Skeletal muscle tissue (tissue), 4 donors: ENCODE results near the gene C2orf42. TPM values are rescaled to one million over a fixed set of nuclear protein-coding genes. Genes with fewer than 3 reads are reported as not detected.
"Not testable (repeated sequence)": the region's sequence is repeated elsewhere in the genome, so short reads cannot be mapped to it uniquely, and the experiment has no call there.

Experiments used
- H3K27ac ChIP-seq: one replicate; pipeline ENCODE4 v1.7.0; 2013; ENCODE audit warnings: mild to moderate bottlenecking, low read depth, low read length, inconsistent platforms
- H3K27me3 ChIP-seq, 3 donors: one replicate each; pipeline ENCODE4 v1.7.0; 2013; ENCODE audit warnings: low read length in 3 of 3; ENCODE audit not compliant: control insufficient read depth in 3 of 3, insufficient read depth in 3 of 3
- H3K36me3 ChIP-seq, 3 donors: one replicate each; pipeline ENCODE4 v1.7.0; 2013; ENCODE audit warnings: low read length in 3 of 3; ENCODE audit not compliant: control insufficient read depth in 3 of 3, insufficient read depth in 3 of 3
- H3K4me1 ChIP-seq, 3 donors: one replicate each; pipeline ENCODE4 v1.7.0; 2013; ENCODE audit warnings: low read length in 3 of 3, mild to moderate bottlenecking in 3 of 3; ENCODE audit not compliant: control insufficient read depth in 3 of 3, insufficient read depth in 3 of 3
- H3K4me3 ChIP-seq, 3 donors: one replicate each; pipeline ENCODE4 v1.7.0; 2013; ENCODE audit warnings: low read length in 3 of 3
- H3K9ac ChIP-seq, 3 donors: one replicate each; pipeline ENCODE4 v1.7.0; 2013; ENCODE audit warnings: low read length in 3 of 3, mild to moderate bottlenecking in 3 of 3, moderate library complexity in 2 of 3, low read depth in 1 of 3
- H3K9me3 ChIP-seq, 3 donors: one replicate each; pipeline ENCODE4 v1.7.0; 2013; ENCODE audit warnings: low read length in 3 of 3; ENCODE audit not compliant: control insufficient read depth in 3 of 3
- total RNA-seq: library from RNA; depleted of rRNA; stranded (reverse); fragments of >200 nt; gene quantifications from one replicate; pipeline ENCODE4 v1.2.3, GENCODE V29; 2014
- donor health status: Osteomylitis.

The C2orf42 gene
- total RNA-seq, 1 donor from 2014 or later = 19.8 TPM

DNA sequence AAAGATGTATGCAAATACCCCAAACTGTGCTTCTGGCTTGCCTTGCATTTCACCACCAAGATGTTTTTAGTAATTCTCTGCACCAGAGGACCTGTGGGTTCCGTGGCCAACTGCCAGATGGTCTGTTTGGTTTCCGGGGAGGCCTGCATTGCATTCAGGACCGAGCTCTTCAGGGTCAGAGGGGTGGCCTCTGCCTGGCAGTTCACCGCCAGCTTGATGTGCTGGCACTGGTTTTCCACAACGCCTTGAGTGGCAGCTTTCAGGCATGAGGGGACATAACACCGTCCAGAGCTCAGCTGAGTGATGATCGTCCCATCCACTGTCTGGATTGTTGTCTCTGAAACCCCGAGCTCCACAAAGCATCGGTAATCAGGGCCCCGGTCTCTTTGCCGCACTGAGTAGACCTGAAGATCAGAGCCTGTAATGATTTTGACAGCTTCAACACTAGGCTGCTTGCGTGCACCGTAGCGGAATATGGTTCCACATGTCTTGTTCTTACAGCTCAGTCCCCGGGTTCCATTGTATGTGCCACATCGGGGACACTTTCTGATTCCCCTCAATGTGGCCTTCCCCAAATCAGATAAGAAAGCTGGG is 9.4 kb downstream of the C2orf42 start:
- Histone ChIP-seq H3K4me3 (no peak overlapping the region), H3K4me1 (no peaks in the 10 kb centered on the region), H3K27ac (no peak overlapping the region), H3K9ac (no peak overlapping the region), H3K36me3 (peaks cover 16 to 24% (median 17%) of the 10 kb centered on the region in 3 donors), H3K9me3 (no peaks in the 10 kb centered on the region), H3K27me3 (no peaks in the 10 kb centered on the region)

DNA sequence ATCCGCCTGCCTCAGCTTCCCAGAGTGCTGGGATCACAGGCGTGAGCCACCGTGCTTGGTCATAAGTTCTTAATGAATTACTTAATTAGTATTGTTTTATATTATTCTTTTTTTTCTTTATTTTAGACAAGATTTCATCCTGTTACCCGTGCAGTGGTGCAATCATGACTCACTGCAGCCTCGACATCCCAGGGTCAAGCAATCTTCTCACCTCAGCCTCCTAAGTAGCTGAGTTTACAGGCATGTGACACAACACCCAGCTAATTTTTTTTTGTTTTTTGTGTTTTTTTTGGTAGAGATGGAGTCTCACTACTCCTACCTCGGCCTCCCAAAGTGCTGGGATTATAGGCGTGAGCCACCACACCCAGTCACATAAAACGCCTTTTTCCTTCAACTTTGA is 17.3 kb downstream of the C2orf42 start:
- Histone ChIP-seq H3K36me3 (peaks cover 12 to 31% (median 30%) of the 10 kb centered on the region in 3 donors), H3K27me3 (no peaks in the 10 kb centered on the region), H3K9ac (no peak overlapping the region), H3K4me1 (no peaks in the 10 kb centered on the region), H3K9me3 (no peaks in the 10 kb centered on the region), H3K4me3 (no peak overlapping the region), H3K27ac (no peak overlapping the region)

DNA sequence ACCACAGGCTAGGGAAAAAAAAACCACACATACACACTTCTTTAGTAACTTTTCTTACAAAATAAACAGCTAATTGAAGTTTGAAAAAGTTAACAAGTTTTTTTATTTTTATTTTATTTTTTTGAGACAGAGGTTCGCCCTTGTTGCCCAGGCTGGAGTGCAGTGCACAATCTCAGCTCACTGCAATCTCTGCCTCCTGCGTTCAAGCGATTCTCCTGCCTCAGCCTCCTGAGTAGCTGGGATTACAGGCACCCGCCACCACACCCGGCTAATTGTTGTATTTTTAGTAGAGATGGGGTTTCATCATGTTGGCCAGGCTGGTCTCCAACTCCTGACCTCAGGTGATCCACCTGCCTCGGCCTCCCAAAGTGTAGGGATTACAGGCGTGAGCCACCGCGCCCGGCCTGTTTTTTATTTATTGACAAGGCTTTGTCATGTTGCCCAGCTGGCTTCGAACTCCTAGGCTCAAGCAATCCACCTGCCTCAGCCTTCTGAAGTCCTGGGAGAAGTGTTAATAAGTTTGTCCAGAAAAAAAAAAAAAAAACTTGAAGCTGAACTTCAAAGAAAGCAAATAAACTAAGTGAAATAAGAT is 21.1 kb downstream of the C2orf42 start:
- not testable (repeated sequence) for H3K27me3 ChIP-seq, H3K9me3 ChIP-seq, H3K4me3 ChIP-seq, H3K9ac ChIP-seq, H3K27ac ChIP-seq, H3K4me1 ChIP-seq
- peaks cover 9 to 32% (median 20%) of the 10 kb centered on the region in 3 donors for H3K36me3 ChIP-seq

DNA sequence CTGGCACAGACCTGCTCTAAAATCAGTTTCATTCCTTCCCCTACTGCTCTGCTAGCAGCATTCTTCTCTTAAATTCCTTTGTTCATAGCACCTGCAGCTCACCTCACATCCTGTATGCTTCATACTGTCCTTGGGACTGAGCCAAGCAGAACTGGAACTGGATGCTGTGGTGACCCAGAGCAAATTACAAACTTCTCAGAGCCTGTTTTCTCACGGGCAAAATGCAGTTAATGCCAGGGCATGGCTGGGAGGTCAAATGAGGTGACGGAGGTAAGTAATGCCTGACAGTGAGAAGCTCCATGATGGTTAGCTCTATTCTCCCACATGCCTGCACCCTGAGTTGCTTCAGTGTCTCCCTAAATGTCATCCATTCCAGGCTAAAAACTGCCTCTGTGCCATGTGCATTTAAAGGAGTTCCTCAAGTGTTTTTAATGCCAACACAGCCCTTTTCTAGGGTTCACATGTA is 29.7 kb downstream of the C2orf42 start:
- no peak overlapping the region for H3K4me3 ChIP-seq
- H3K4me1 ChIP-seq = no peaks in the 10 kb centered on the region
- no peak overlapping the region for H3K27ac ChIP-seq
- H3K9ac ChIP-seq = no peak overlapping the region
- H3K27me3 ChIP-seq = no peaks in the 10 kb centered on the region
- peaks cover 9 to 25% (median 19%) of the 10 kb centered on the region in 3 donors for H3K36me3 ChIP-seq
- H3K9me3 ChIP-seq = no peaks in the 10 kb centered on the region

DNA sequence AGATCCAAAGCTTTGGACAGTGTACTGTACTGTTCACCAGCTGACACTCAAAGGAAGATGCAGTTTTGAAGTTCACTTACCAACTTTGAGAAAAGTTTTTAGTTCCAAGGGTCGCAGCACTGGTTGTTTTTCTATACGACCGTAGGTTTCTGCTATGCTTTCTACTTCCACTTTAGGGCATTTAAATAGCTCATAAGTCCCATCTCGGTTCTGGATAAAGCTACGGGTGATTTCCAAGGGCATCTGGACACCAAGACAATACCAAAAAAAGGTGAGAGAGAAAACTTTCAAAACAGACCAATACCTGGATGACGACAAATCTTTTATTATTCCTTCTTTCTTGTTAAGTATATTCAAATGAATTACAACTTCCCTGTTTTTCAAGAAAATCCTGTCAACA is 30.3 kb downstream of the C2orf42 start:
- no peaks in the 10 kb centered on the region for H3K9me3 ChIP-seq

DNA sequence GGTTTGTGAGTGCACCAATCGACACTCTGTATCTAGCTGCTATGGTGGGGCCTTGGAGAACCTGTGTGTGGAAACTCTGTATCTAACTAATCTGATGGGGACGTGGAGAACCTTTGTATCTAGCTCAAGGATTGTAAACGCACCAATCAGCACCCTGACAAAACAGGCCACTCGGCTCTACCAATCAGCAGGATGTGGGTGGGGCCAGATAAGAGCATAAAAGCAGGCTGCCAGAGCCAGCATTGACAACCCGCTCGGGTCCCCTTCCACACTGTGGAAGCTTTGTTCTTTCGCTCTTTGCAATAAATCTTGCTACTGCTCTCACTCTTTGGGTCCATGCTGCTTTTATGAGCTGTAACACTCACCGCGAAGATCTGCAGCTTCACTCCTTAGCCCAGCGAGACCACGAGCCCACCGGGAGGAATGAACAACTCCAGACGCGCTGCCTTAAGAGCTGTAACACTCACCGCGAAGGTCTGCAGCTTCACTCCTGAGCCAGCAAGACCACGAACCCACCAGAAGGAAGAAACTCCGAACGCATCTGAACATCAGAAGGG is 41.6 kb downstream of the C2orf42 start:
- not testable (repeated sequence) for H3K9me3 ChIP-seq, H3K9ac ChIP-seq, H3K4me3 ChIP-seq

More for the DNA sequence above, 30.3 kb downstream of the C2orf42 start:
- Histone ChIP-seq H3K9ac (no peak overlapping the region), H3K4me3 (no peak overlapping the region), H3K27me3 (no peaks in the 10 kb centered on the region), H3K27ac (no peak overlapping the region), H3K4me1 (no peaks in the 10 kb centered on the region), H3K36me3 (peaks cover 9 to 23% (median 18%) of the 10 kb centered on the region in 3 donors)

DNA sequence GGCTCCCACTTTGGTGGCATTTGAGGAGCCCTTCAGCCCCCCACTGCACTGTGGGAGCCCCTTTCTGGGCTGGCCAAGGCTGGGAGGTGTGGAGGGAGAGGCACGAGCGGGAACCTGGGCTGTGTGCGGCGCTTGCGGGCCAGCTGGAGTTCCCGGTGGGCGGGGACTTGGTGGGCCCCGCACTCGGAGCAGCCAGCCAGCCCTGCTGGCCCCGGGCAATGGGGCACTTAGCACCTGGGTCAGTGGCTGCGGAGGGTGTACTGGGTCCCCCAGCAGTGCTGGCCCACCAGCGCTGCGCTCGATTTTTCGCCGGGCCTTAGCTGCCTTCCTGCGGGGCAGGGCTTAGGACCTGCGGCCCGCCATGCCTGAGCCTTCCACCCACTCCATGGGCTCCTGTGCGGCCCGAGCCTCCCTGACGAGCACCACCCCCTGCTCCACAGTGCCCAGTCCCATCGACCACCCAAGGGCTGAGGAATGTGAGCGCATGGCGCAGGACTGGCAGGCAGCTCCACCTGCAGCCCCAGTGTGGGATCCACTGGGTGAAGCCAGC is 42.5 kb downstream of the C2orf42 start:
- not testable (repeated sequence) for H3K9me3 ChIP-seq, H3K4me1 ChIP-seq, H3K27ac ChIP-seq, H3K27me3 ChIP-seq, H3K9ac ChIP-seq, H3K4me3 ChIP-seq
- peaks cover 6 to 11% (median 8%) of the 10 kb centered on the region in 3 donors for H3K36me3 ChIP-seq

More for the DNA sequence above, 41.6 kb downstream of the C2orf42 start:
- not testable (repeated sequence) for H3K27ac ChIP-seq, H3K4me1 ChIP-seq, H3K27me3 ChIP-seq
- H3K36me3 ChIP-seq = peaks cover 6 to 11% (median 8%) of the 10 kb centered on the region in 3 donors

DNA sequence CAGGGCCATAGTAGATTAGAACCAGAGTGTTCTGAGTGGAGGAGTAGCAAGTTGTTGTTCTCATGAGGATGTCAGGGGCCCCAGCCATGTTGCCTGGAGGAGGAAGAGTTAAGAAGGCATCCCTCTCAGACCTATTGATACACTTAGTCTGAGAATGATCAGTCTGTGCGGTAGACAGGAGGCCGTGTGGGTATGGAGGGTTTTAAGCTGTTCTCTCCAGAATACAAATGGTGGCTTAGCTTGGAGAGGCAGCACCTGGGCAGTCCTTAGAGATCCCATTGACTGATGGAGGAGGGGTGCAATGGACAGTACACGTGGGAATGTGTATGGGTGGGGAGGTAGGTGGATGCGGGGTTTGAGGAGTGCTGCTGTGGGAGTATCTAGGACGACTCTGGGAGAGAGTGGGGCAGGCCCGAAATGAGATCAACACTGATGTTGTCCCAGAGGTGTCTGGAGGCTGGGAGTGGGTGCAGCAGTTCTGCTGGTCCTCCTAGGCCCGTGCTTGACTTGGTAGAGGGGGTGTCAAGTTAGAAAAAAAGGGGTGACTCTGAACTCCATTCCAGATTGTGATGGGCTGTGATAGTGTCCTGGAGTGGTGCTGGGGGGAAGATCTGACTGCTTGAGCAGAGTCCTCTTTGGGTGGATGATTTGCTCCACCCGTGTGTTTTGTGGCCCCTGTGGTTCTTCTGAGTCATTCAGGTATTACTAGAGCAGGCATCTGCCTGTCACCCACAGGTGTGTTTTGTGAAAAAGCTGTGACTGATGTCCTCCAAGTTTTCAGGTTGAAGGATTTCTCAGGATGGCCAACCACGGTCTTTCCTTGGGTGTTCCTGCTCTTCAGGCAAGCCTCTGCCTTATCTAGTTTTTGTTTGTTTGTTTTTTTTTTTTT is 44.7 kb downstream of the C2orf42 start:
- H3K4me3 ChIP-seq = no peak overlapping the region
- peaks cover 13 to 16% (median 15%) of the 10 kb centered on the region in 3 donors for H3K4me1 ChIP-seq
- no peaks in the 10 kb centered on the region for H3K27me3 ChIP-seq
- H3K9me3 ChIP-seq = no peaks in the 10 kb centered on the region
- no peak overlapping the region for H3K9ac ChIP-seq
- H3K36me3 ChIP-seq = peaks cover 3 to 8% (median 7%) of the 10 kb centered on the region in 3 donors
- H3K27ac ChIP-seq = no peak overlapping the region

DNA sequence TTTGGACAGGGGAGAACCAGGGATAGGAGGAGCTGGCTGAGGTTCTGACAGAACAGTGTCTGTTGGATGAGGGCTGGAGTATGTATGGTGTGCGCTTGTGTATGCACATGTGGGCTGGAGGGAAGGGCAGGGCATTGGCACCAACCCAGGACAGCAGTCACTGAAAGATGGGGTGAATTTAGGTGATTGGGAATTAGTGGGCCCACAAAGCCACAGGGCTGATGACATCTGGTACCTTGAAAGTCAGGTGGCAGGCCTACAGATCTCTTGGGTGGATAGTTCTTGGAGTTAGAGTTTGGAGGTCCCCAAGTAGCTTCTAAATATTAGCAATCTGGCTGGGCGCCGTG is 45.7 kb downstream of the C2orf42 start:
- H3K4me1 ChIP-seq = peaks cover 19 to 26% (median 21%) of the 10 kb centered on the region in 3 donors
- H3K4me3 ChIP-seq = no peak overlapping the region
- H3K27ac ChIP-seq = no peak overlapping the region

More for the DNA sequence above, 45.7 kb downstream of the C2orf42 start:
- Histone ChIP-seq H3K9me3 (no peaks in the 10 kb centered on the region), H3K9ac (peak overlapping the region in 1 of 3 donors; percentile 1), H3K27me3 (no peaks in the 10 kb centered on the region), H3K36me3 (peaks cover 1 to 4% (median 4%) of the 10 kb centered on the region in 3 donors)
